SK-N-DZ (cell line): ENCODE results near the gene RPL3.

Experiments used
- DNase-seq: peaks from one replicate; pipeline ENCODE4 v3.0.0-alpha.2; 2015; ENCODE audit warnings: low spot score

The RPL3 gene

DNA sequence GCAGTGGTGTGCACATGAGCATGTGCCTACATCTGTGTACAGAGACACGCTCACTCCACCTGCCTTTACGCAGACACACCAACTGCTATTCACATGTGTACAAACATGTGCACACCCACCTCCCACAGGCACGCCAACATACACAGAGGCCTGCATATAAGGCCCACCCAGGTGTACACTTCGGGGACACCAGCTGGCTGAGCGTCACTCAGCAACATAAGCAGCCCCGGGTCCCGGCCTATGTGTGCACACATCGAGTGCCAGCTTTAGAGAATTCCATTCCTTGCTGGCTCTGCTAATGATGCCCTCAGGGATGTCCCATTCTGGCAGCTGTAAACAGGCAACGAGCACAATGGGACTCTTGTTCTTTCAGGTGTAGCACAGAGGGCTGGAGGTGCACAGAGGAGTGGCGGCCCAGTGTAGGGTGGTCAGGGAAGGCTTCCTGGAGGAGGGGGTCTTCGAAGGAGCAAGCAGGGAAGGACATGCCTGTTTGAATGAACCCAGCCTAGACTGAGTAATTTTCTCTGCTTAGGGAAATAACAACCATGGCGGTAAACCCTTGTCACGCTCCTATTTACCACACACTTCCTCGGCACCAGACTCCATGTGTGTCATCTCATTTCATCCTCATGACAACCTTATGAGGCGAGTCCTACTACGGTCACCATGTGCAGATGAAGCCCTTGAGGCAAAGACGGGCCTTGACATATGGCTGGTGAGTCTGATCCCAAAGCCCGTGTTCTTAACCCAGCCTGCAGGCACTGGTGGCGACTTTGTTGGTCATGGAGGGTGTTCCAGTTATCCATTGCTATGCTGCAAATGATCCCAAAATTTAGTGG, 35.1 kb downstream of the RPL3 start:
- no peak for DNase-seq

DNA sequence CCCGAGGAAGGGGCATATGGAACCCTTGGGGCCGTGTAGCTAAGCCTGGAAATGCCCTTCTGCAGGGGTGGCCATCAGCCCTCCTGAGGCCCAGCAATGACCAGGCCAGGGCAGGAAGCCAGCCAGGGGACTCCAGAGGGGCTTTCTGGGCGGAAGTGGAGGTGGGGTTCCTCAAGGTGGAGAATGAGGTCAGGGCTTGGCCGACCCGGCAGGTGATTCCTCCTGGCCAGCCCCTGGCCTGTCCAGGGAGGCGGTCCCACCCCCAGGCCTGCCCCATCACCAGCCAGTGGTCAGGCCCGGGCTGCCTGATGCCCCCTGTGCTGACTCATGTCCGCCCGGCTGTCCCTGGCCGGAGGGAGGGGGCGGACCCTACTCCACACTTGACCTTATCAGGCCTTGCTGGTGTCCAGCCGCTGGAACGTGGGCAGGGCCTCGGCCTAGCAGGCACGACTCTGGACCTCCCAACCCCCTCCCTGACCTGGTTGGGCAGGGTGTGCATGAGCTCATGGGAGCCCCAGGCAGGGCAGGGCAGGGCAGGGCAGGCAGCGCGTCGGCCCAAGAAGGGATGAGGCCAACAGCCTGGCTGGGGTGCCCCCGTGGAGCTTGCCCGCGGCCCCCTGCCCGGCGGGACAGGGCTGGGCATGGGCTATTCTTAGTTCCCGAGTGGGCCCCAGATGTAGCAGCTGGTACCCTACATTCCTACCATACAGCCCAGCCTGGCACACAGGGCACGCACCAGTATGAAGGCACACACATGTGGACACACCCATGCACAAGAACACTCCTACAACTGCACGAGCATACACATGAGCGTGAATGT, 35.9 kb downstream of the RPL3 start:
- no peak for DNase-seq

DNA sequence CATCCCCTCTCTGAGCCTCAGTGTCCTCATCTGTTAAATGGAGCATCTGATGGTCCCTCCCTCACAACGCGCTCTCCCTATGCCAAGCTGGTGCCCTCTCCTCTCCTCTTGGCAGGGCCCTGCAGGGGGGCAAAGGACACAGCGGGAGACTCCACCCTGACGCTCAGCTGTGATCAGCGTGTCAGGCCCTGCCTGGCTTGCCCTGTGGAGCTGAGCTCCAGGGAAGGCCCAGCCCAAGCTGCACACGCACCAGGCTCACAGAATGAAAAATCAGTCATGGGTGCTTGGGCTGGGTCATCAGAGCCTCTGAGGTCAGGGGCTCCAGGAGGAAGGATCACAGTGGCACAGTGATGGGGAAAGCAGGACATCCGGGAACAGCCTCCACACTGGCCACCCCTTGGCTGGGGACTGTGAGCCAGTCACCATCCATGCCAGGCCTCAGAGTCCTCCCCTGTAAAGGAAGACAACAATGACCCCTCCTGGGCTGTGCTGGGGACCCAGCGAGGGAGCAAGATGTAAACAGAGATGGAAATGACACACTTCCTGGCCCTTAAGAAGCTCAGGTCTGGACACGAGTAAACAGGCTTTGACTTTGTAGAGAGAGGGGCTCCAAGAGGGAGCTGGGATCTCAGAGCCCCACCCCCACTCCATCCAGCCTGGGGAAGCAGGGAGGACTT, 36.6 kb downstream of the RPL3 start:
- no peak for DNase-seq

DNA sequence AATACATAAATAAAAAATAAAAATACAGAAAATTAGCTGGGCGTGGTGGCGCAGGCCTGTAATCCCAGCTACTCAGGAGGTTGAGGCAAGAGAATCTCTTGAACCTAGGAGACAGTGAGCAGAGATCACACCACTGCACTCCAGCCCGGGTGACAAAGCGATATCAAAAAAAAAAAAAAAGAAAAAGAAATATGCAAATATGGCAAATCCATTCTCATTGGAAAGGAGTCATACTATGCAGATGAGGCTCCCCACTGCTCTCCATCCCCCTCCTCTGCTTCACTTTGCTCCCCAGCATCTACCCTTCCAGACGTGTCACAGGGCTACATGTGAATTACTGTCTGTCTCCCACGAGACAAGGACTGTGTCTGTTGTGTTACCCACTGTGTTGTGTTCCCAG, 38.3 kb downstream of the RPL3 start:
- DNase-seq: no peak

DNA sequence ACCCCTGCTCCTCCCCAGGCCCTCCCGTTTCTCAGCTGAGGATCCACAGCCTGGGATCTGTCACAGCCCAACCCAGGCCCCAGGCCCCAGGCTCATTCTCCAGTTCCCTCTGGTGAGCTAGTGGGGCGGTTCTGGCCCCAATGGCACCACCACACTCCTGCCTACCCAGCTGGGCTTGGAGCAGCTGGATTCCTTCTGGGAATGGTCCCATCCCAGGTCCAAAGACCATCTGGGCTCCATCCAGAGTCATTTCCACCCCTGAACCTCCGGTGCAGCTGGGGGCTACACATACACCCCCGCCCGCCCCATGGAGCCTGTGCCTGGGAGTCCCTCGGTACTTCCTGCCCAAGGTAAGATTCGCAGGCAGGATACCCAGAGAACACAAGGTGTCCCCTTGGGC, 39.2 kb downstream of the RPL3 start:
- DNase-seq: no peak

DNA sequence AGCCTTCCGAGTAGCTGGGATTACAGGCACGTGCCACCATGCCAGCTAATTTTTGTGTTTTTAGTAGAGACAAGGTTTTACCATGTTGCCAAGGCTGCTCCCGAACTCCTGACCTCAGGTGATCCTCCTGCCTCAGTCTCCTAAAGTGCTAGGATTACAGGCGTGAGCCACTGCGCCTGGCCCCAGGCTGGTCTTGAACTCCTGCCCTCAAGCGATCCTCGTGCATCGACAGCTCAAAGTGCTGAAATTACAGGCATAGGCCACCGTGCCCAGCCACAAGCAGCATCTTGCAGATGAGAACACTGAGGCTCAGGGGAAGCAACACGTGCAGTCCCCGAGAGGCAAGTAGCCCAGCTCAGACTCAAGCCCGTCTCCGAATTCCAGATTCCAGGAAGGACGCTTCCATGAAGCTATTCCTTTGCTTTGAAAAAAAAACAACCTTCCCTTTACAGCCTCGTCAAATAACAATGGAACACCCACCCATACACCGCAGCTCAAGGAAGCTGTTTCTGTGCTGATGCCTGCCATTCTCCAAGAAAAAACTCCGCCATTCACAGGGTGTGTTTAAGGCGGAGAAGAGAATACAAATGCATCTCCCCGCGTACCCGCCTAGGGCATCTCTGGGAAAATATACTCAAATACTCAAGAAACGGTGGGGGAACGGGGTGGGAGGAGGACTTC, 40.1 kb downstream of the RPL3 start:
- DNase-seq: no peak

DNA sequence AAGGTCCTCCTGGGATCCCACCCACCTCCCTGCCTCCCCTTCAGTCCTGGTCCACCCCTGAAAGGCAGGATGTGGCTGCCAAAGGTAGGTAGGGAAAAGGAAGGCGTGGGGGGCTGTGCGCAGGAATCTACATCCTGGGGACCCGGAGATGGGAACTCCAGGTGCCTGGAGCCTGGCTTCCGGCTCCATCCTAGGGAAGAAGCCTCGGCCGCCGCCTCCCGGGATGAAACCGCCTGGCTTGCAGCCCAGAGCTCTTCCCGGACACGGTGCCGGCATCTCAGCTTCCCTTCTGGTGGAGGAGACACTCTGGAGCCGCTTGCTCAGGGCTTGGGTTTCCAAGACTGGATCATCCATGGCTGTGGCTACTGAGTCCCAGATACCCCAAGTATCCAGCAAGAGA, 41.4 kb downstream of the RPL3 start:
- DNase-seq: no peak

DNA sequence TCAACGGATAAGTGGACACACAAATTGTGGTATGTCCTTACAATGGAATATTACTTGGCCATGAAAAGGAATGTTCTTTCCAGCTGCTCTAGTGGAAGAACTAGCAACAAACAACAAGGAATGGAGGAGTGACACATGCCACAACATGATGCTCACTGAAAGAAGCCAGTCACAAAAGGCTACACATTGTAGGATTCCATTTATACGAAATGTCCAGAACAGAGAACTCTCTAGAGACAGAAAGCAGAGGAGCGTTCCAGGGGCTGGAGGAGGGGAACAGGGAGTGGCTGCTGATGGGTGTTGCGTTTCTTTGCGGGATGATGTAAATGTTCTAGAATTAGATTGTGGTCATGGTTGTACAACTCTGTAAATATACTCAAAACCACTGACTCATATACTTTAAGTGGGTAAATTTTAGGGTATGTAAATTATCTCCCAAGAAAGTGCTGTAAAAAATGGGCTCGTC, 42.2 kb downstream of the RPL3 start:
- no peak for DNase-seq

DNA sequence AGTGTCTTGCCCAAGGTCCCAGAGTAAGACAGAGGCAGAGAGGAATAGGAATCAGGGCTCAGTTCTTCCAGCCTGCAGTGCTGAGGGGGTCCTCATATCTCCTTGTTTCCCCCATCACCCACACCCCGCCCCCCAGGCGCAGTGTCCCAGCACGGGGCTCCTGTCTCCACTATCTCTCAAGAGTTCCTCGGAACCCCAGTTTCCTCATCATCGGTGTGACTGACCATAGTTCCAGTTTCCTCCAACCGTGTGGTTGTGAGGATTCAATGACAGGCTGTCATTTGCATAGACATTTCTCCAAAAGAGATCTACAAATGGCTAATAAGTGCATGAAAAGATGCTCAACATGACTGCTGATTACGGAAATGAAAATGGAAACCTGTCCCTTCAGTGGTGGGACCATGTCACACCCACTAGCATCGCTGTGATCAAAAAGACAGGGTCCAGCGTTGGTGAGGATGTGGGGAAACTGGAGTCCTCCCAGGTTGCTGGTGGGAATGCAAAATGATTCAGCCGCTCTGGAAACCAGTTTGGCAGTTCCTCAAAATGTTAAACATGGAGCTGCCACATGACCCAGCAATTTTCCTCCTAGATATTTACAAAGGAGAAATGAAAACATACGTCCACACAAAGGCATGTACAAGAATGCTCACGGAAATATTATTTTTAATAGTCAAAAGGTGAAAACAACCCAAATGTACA, 42.8 kb downstream of the RPL3 start:
- DNase-seq: no peak

DNA sequence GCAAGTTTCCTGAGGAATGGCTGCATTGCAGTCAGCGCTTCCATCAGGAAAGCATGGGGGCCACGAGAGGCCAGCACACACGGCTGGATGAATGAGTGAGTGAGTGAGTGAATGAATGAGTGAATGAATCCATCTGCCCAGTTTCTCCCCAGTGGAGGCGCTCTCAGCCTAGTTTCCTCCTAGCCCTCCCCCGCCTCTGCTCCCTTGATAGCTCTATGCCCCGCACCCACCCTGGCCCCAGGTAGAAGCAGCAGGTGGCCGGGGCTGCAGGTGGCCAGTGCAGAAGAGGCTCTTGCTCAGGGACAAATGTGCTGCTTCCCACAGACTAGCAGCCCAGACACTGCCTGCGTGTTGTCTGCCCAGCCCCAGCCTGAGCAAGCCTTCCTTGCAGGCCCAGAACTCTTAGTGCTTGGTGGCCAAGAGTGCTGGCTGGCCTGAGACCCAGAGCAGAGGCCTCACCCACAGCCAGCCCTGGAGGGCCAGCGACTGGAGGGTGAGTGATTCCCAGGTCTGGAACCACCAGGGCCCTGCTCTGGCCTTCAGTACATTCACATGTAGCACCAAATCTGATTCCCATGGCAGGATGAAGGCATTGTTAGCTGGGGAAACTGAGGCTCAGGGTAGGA, 43.5 kb downstream of the RPL3 start:
- no peak for DNase-seq

DNA sequence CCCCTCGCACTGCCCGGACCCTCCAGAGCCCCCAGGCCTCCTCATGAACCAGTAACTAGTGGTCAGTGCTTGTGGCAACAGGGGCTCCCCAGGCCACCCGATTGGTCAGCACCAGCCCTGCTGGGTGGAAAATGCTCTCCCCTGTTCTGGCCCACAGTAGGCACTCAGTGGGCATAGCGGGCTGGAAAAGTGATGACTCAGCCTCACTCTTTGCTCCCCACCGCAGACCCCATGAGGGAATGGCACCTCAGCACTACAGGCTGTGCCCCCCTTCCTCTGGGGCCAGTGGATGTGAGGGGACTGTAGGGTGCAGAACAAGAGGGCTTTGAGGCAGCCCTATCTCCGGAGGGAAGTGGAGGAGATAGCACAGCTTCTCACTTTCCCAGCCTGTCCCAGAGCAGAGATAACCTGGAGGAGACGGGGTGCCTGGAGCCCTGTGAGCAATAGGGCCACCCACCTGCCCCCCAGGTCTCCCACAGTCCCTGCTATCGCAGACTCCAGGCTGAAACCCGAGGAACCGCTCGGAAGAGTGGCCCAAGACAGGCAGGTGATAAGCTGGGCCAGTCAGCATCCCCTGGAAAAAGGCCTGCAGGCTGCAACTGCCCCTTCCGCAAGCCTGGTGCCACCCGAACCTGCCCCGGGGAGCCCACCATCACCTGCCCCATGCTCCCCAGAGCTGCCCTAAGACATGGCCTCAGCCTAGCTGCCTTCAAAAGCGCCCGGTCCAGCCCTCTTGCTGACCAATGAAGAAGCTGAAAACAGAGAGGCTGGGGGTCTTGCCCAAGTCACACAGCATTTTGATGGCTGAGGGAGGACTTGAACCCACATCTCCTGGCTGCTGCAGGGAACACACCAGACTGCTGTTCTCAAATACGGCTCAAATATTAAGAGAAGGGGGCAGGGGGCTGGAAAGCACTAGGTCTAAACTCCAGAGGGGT, 45.2 kb downstream of the RPL3 start:
- no peak for DNase-seq

DNA sequence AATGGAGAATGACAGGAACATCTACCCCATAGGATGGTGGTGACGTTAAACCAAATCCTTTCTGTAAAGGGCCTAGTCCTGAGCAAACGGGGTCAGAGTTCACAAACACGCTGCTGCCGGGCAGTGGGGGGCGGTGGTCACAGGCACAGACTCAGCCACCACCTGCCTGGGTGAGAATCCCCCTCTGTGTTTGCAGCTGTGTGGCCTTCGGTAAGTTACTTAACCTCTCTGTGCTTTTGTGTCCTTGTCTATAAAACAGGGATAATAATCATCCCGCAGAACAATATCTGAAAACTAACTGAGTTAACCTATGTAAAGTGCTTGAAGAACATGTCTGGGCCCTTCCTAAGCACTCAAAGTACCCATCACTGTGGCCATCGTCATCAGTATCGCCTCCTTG, 48.6 kb downstream of the RPL3 start:
- no peak for DNase-seq

DNA sequence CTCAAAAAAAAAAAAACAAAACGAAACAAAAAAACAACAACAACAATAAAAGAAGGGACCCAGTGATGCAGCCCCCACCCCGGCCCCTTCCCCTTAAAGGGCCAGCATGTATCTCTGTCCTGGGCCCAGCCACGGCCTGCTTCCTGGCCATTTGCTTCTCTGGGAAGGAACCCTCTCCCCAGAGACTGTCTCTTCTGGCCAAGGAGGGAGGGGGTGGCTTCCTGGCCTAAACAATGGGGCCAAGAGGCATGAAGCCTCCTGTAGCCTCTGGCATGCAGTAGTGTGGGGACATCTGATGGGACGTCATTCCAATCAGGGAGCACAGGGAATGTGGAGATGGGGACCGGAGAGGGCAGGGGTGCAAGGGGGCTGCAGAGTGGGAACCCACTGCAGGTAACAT, 49.1 kb downstream of the RPL3 start:
- DNase-seq: no peak

DNA sequence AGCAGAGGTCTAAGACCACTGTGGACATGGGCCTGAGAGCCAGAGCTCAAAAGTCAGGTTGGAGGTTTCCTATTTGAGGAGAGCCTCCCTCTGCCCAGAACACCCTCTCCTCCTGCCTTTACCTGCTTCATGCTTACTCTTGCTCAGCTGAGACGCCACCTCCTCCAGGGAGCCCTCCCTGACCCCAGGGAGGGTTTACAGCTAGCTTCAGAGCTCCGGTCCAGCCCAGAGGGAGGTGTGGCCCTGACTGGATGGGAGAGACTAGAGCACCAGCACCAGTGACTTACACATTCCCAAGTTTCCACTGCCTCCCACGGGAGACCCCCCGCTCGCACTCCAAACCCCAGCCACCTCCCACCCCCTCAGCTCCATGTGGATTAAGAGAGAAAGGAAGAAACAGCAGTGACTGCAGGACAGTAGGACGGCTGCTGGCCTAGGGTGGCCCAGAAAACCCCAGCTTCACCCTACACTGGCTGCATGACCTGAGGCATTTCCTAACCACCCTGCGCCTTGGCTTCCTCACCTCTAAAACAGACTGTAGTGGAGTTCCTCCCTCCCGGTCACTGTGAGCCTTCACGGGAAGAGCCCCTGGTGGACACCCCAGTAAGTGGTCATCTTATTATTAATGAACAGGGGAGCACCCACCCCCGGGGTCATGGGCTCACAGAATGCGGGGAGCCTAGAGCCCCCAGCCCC, 50.2 kb downstream of the RPL3 start:
- DNase-seq: no peak

DNA sequence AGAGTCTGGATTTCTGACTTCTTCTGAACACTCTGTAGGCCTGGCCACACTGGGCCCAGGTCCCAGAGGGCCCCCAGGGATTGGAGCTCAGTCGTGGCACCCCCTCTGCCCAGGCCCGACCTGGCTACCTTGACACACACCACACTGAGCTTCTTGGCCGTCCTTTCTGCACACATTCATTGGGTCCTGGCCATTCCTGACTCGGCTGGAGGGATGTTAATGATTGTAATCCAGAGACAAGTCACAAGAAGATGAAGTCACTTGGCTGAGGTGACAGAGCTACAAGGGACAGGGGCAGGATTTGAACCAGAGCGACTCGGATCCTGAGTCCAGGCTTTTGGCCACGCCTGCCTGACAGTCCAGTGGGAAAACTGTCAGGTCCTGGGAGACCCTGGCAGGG, 50.8 kb downstream of the RPL3 start:
- DNase-seq: no peak

DNA sequence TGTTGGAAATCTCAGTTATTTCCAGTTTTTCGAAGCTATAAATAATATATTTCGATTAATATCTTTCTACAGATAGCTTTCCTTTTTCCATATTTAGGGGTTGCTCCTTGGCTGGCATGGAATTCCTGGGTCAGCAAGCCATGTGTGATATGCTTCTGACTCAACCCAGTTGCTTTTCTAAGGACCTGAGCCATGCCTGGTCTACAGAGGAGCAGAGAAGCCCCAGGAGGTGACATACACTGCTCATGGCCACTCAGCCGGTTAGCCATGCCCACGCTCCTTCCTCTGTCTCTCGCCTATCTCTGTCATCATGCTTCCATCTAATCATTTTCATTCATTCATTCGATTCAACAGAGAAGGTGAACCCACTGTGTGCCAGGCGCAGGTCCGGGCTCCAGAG, 51.4 kb downstream of the RPL3 start:
- DNase-seq: no peak

DNA sequence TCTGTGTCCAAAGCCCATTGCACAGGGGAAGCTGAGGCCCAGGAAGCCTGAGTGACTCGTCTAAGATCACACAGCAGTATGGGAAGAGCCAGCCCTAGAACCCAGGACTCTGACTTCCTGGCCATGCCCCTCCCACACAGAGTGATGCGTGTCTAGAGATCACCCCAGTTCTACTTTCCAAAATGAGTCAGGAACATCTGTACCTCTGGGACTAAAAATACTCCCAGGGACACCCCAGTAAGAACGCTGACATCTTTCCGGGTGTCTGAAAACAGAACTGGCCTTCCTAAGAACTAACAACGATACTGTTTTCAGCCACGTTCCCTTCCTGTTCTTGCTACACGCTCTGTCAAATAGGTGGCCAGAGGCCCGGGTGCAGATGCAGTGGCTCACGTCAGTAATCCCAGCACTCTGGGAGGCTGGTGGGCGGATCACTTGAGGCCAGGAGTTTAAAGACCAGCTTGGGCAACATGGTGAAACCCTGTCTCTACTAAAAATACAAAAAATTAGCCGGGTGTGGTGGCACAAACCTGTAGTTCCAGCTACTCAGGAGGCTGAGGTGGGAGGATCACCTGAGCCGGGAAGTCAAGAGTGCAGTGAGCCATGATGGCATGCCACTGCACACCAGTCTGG, 52.9 kb downstream of the RPL3 start:
- no peak for DNase-seq

DNA sequence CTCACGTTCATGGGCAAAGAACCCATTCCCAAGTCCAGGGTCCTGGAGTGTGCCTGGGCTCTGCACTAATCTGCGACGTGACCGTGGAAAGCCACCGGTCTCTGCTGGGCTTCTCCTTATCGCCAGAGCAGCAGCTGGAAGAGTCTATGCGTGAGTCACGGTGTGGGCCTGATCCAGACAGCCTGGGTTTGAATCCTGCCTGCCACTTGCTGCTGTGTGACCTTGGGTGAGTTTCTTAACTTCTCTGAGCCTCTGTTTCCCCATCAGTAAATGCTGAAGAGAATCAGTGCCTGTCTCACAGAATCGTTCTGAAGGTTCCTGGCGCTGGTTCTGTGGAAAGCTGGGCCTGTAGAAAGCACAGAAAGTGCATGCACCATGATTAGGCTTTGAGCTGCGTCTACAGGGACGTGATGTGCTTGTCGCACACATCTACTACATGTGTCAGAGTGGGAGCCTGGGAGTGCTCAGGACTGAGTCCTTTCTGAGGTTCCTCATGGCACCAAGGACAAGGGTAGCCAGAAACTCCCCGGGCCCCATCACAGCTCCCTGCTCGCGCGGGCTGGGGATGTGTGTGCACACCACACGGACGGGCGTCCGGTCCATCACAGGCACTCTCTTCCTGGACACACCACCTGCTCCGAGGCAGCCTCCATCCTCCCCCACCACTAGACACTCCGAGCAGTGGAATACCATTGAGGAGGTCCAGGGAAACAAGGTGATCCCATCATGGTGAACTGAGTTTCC, 54.1 kb downstream of the RPL3 start:
- no peak for DNase-seq
